Endodermal cell (in vitro differentiated cells): ENCODE data around the gene RBM38. TPM values are rescaled to one million over a fixed set of nuclear protein-coding genes. Genes with fewer than 3 reads are reported as not detected.

Experiments
- DNase-seq: peaks from one replicate; pipeline ENCODE4 v3.0.0-alpha.2; 2017
- H3K27ac ChIP-seq: 2 replicates; pipeline ENCODE4 v1.5.1; 2013; ENCODE audit warnings: mild to moderate bottlenecking, low read depth, low read length, moderate library complexity
- H3K27me3 ChIP-seq: 2 replicates; pipeline ENCODE4 v1.6.1; 2013; ENCODE audit warnings: mild to moderate bottlenecking, low read length, moderate library complexity; ENCODE audit not compliant: insufficient read depth, control insufficient read depth, poor library complexity, severe bottlenecking
- H3K36me3 ChIP-seq: 2 replicates; pipeline ENCODE4 v1.7.0; 2013; ENCODE audit warnings: mild to moderate bottlenecking, low read length, moderate library complexity; ENCODE audit not compliant: control insufficient read depth, insufficient read depth
- H3K4me1 ChIP-seq: one replicate; pipeline ENCODE4 v1.7.0; 2013; ENCODE audit warnings: low read length; ENCODE audit not compliant: control insufficient read depth, insufficient read depth
- H3K4me3 ChIP-seq: 2 replicates; pipeline ENCODE4 v1.5.1; 2013; ENCODE audit warnings: mild to moderate bottlenecking, low read length, moderate library complexity
- H3K9ac ChIP-seq: 2 replicates; pipeline ENCODE4 v1.6.1; 2013; ENCODE audit warnings: mild to moderate bottlenecking, low read length, moderate library complexity; ENCODE audit not compliant: poor library complexity, severe bottlenecking; ENCODE audit errors: extremely low read depth
- H3K9me3 ChIP-seq: 2 replicates; pipeline ENCODE4 v1.6.1; 2013; ENCODE audit warnings: mild to moderate bottlenecking, low read length, moderate library complexity; ENCODE audit not compliant: control insufficient read depth
- H3K27ac Mint-ChIP-seq: 2 replicates; pipeline ENCODE4 v1.8.0; 2020; ENCODE audit warnings: mixed read lengths
- H3K27me3 Mint-ChIP-seq: 2 replicates; pipeline ENCODE4 v1.8.0; 2021; ENCODE audit warnings: mild to moderate bottlenecking, mixed read lengths; ENCODE audit not compliant: insufficient read depth
- H3K36me3 Mint-ChIP-seq: 2 replicates; pipeline ENCODE4 v1.8.0; 2020; ENCODE audit warnings: low read depth, mixed read lengths
- H3K4me1 Mint-ChIP-seq: 2 replicates; pipeline ENCODE4 v1.8.0; 2020; ENCODE audit warnings: mixed read lengths
- H3K4me3 Mint-ChIP-seq: 2 replicates; pipeline ENCODE4 v1.8.0; 2020; ENCODE audit warnings: mild to moderate bottlenecking, moderate library complexity, mixed read lengths
- H3K9me3 Mint-ChIP-seq: 2 replicates; pipeline ENCODE4 v1.8.0; 2020; ENCODE audit warnings: mild to moderate bottlenecking, mixed read lengths
- CTCF ChIP-seq: fragments of 200-600 bp; sonication (generic); conservative IDR thresholded peaks from 2 replicates; pipeline ENCODE4 v1.5.0; 2021; ENCODE audit warnings: antibody characterized with exemption, mild to moderate bottlenecking
- WGBS, 2 experiments: methylation state at CpG; one replicate each; pipeline versions ENCODE4 v1.1.5 to v1.1.7; 2013; ENCODE audit warnings: missing lambda C conversion rate in 2 of 2, mixed read lengths in 1 of 2; ENCODE audit not compliant: insufficient coverage in 1 of 2, insufficient read length in 1 of 2; 5-methylcytosine and 5-hydroxymethylcytosine counted together
- total RNA-seq, 2 donors: library from RNA; stranded (reverse); fragmentation: NEBNext Ultra II Directional in 1 of 2; extraction: Animal tissue kit (Norgen Biotek cat#: 25700) in 1 of 2; gene quantifications; 2 replicates in 1 of 2; 3 replicates in 1 of 2; pipeline ENCODE4 v1.2.1, GENCODE V29; 2021

The RBM38 gene
- total RNA-seq, 2 donors from 2014 or later: 29.0 to 30.2 TPM

GRCh38 chr20:57384953-57385761, 6.0 kb upstream of the RBM38 start:
- whole genome bisulfite sequencing, 2 experiments: 92 to 96% methylated on average over 28 to 29 of the region's 29 CpGs
- Mint-ChIP-seq H3K36me3 (peaks cover 28% of the 10 kb centered on the region), H3K27ac (no peak overlapping the region)

GRCh38 chr20:57385940-57386339, 5.3 kb upstream of the RBM38 start:
- DNase-seq: no peak
- Mint-ChIP-seq H3K27ac (no peak overlapping the region), H3K4me1 (peaks cover 8% of the 10 kb centered on the region), H3K9me3 (no peaks in the 10 kb centered on the region), H3K27me3 (peaks cover 14% of the 10 kb centered on the region), H3K36me3 (peaks cover 20% of the 10 kb centered on the region), H3K4me3 (no peak overlapping the region)
- Histone ChIP-seq H3K27ac (no peak overlapping the region), H3K36me3 (peaks cover 11% of the 10 kb centered on the region), H3K27me3 (peaks cover 16% of the 10 kb centered on the region), H3K4me3 (no peak overlapping the region), H3K9ac (no peak overlapping the region), H3K9me3 (no peaks in the 10 kb centered on the region), H3K4me1 (no peaks in the 10 kb centered on the region)
- no peak for TF ChIP-seq CTCF
- WGBS, 2 experiments: 92 to 94% methylated on average over 5 to 6 of the region's 6 CpGs

More at GRCh38 chr20:57384953-57385761, 6.0 kb upstream of the RBM38 start:
- peaks cover 6% of the 10 kb centered on the region for H3K27me3 Mint-ChIP-seq
- Histone ChIP-seq H3K9ac (no peak overlapping the region), H3K27ac (no peak overlapping the region), H3K4me3 (no peak overlapping the region), H3K9me3 (no peaks in the 10 kb centered on the region), H3K36me3 (peaks cover 17% of the 10 kb centered on the region), H3K27me3 (peaks cover 9% of the 10 kb centered on the region), H3K4me1 (no peaks in the 10 kb centered on the region)
- H3K4me1 Mint-ChIP-seq: peaks cover 3% of the 10 kb centered on the region
- no peaks in the 10 kb centered on the region for H3K9me3 Mint-ChIP-seq
- H3K4me3 Mint-ChIP-seq: no peak overlapping the region
- no peak for TF ChIP-seq CTCF
- DNase-seq: no peak

- peaks cover 14% of the 10 kb centered on the region for H3K36me3 Mint-ChIP-seq
- H3K27ac Mint-ChIP-seq: no peak overlapping the region
- Histone ChIP-seq H3K9me3 (no peaks in the 10 kb centered on the region), H3K4me1 (no peaks in the 10 kb centered on the region), H3K27me3 (peaks cover 16% of the 10 kb centered on the region), H3K4me3 (no peak overlapping the region), H3K27ac (no peak overlapping the region), H3K36me3 (peaks cover 11% of the 10 kb centered on the region), H3K9ac (no peak overlapping the region)
- H3K27me3 Mint-ChIP-seq: peaks cover 14% of the 10 kb centered on the region
- H3K9me3 Mint-ChIP-seq: no peaks in the 10 kb centered on the region
- no peak for DNase-seq
- no peak overlapping the region for H3K4me3 Mint-ChIP-seq
- TF ChIP-seq CTCF: no peak
- WGBS, 2 experiments: 94 to 97% methylated on average over 4 of the region's 4 CpGs
- peaks cover 8% of the 10 kb centered on the region for H3K4me1 Mint-ChIP-seq
Measured at GRCh38 chr20:57386762-57387161, 4.4 kb upstream of the RBM38 start.
